ENCODE results near the gene DNAJC10. TPM values are rescaled to one million over a fixed set of nuclear protein-coding genes. Genes with fewer than 3 reads are reported as not detected.
"Not testable (repeated sequence)": the region's sequence is repeated elsewhere in the genome, so short reads cannot be mapped to it uniquely, and the experiment has no call there.

Gene DNAJC10
- total and polyA plus RNA-seq, 4 experiments from 2014 or later = 52.2 to 62.4 (median 56.9) TPM

GRCh38 chr2:182761903-182762302 is 45.8 kb downstream of the DNAJC10 start:
- intact Hi-C loops (cut with micrococcal nuclease) = loop anchor here (10.0 kb wide), 1 partner anchor 213 kb away; no protein-coding TSS in a partner anchor
- POLR2A ChIA-PET (ENCODE audit: partially characterized antibody) = no interaction called here
- H3K4me1 ChIP-seq (ENCODE audit: insufficient read depth, low read length) = no peaks in the 10 kb centered on the region
- Mint-ChIP-seq H3K4me1 (peaks cover 0 to 4% (median 2%) of the 10 kb centered on the region in 4 donors), H3K27ac (peak overlapping the region in 3 of 7 donors; percentile 2 to 62 (median 54)), H3K27me3 (no peaks in the 10 kb centered on the region), H3K4me3 (no peak overlapping the region), H3K9me3 (no peaks in the 10 kb centered on the region), H3K36me3 (peaks cover 52 to 73% of the 10 kb centered on the region in 2 donors)
- peaks cover 49% of the 10 kb centered on the region for H3K36me3 ChIP-seq (ENCODE audit: insufficient read depth, low read length)
- CTCF ChIA-PET (ENCODE audit: partially characterized antibody) = no interaction called here
- no peaks in the 10 kb centered on the region for H3K9me3 ChIP-seq (ENCODE audit: control insufficient read depth in 1 of 2, low read length in 2 of 2)
- H3K27me3 ChIP-seq (ENCODE audit: insufficient read depth, low read length) = no peaks in the 10 kb centered on the region
- no peak overlapping the region for H3K4me3 ChIP-seq (ENCODE audit: low read length in 2 of 2)
- no peak overlapping the region for H3K27ac ChIP-seq (ENCODE audit: low read depth, low read length)
- no peak for DNase-seq

- POLR2A ChIA-PET (ENCODE audit: partially characterized antibody) = no interaction called here
- H3K4me1 ChIP-seq (ENCODE audit: insufficient read depth, low read length) = no peaks in the 10 kb centered on the region
- no peak overlapping the region for H3K4me3 Mint-ChIP-seq
- H3K27me3 ChIP-seq (ENCODE audit: insufficient read depth, low read length) = no peaks in the 10 kb centered on the region
- H3K27me3 Mint-ChIP-seq = no peaks in the 10 kb centered on the region
- no peaks in the 10 kb centered on the region for H3K9me3 ChIP-seq (ENCODE audit: control insufficient read depth in 1 of 2, low read length in 2 of 2)
- peaks cover 58 to 77% of the 10 kb centered on the region in 2 donors for H3K36me3 Mint-ChIP-seq
- no peak overlapping the region for H3K27ac Mint-ChIP-seq
- H3K4me1 Mint-ChIP-seq = peaks cover 0 to 4% (median 2%) of the 10 kb centered on the region in 4 donors
- no peak overlapping the region for H3K4me3 ChIP-seq (ENCODE audit: low read length in 2 of 2)
- peaks cover 40% of the 10 kb centered on the region for H3K36me3 ChIP-seq (ENCODE audit: insufficient read depth, low read length)
- no peak for DNase-seq
- no peak overlapping the region for H3K27ac ChIP-seq (ENCODE audit: low read depth, low read length)
- CTCF ChIA-PET (ENCODE audit: partially characterized antibody) = interaction anchor here (0.8 kb wide), 2 partner anchors 217 to 221 kb away, joined by 3 to 4 read pairs; no protein-coding TSS in a partner anchor
- H3K9me3 Mint-ChIP-seq = peaks cover 0 to 8% (median 3%) of the 10 kb centered on the region in 8 donors
- intact Hi-C loops (cut with micrococcal nuclease) = loop anchor here (10.0 kb wide), 1 partner anchor 211 kb away; no protein-coding TSS in a partner anchor
These were observed 47.4 kb downstream of the DNAJC10 start for GRCh38 chr2:182763311-182763912.

- Histone ChIP-seq H3K9me3 (ENCODE audit: control insufficient read depth in 1 of 2, low read length in 2 of 2) (no peaks in the 10 kb centered on the region), H3K36me3 (ENCODE audit: insufficient read depth, low read length) (peaks cover 17% of the 10 kb centered on the region), H3K4me1 (ENCODE audit: insufficient read depth, low read length) (no peaks in the 10 kb centered on the region), H3K27me3 (ENCODE audit: insufficient read depth, low read length) (no peaks in the 10 kb centered on the region), H3K27ac (ENCODE audit: low read depth, low read length) (no peak overlapping the region), H3K4me3 (ENCODE audit: low read length in 2 of 2) (no peak overlapping the region)
- peaks cover 0 to 3% (median under 1%) of the 10 kb centered on the region in 4 donors for H3K4me1 Mint-ChIP-seq
- H3K9me3 Mint-ChIP-seq = peaks cover 4 to 37% (median 21%) of the 10 kb centered on the region in 8 donors
- no peaks in the 10 kb centered on the region for H3K27me3 Mint-ChIP-seq
- CTCF ChIA-PET (ENCODE audit: partially characterized antibody) = no interaction called here
- H3K27ac Mint-ChIP-seq = no peak overlapping the region
- H3K4me3 Mint-ChIP-seq = no peak overlapping the region
- H3K36me3 Mint-ChIP-seq = peaks cover 74 to 87% of the 10 kb centered on the region in 2 donors
- POLR2A ChIA-PET (ENCODE audit: partially characterized antibody) = no interaction called here
- intact Hi-C loops (cut with micrococcal nuclease) = loop anchor here (10.0 kb wide), 1 partner anchor 208 kb away; no protein-coding TSS in a partner anchor
- DNase-seq = no peak
These were observed 50.6 kb downstream of the DNAJC10 start for GRCh38 chr2:182766626-182767025.

- Histone ChIP-seq H3K4me3 (ENCODE audit: low read length in 2 of 2) (no peak overlapping the region), H3K27ac (ENCODE audit: low read depth, low read length) (no peak overlapping the region), H3K27me3 (ENCODE audit: insufficient read depth, low read length) (no peaks in the 10 kb centered on the region), H3K36me3 (ENCODE audit: insufficient read depth, low read length) (peaks cover 11% of the 10 kb centered on the region), H3K4me1 (ENCODE audit: insufficient read depth, low read length) (no peaks in the 10 kb centered on the region), H3K9me3 (ENCODE audit: control insufficient read depth in 1 of 2, low read length in 2 of 2) (no peaks in the 10 kb centered on the region)
- Mint-ChIP-seq H3K4me3 (no peak overlapping the region), H3K4me1 (peaks cover 0 to 9% (median 5%) of the 10 kb centered on the region in 4 donors), H3K27ac (no peak overlapping the region), H3K36me3 (peaks cover 77 to 89% of the 10 kb centered on the region in 2 donors), H3K27me3 (no peaks in the 10 kb centered on the region), H3K9me3 (peaks cover 6 to 46% (median 29%) of the 10 kb centered on the region in 8 donors)
- intact Hi-C loops (cut with micrococcal nuclease) = loop anchor here (10.0 kb wide), 1 partner anchor 207 kb away; no protein-coding TSS in a partner anchor
- ChIA-PET CTCF (ENCODE audit: partially characterized antibody) (interaction anchor here (0.8 to 1.0 kb wide), 2 partner anchors 26 to 212 kb away, joined by 4 to 7 read pairs; no protein-coding TSS in a partner anchor), POLR2A (ENCODE audit: partially characterized antibody) (no interaction called here)
- DNase-seq = no peak
These were observed 51.5 kb downstream of the DNAJC10 start for GRCh38 chr2:182767578-182767977.

- H3K27me3 ChIP-seq (ENCODE audit: insufficient read depth, low read length); H3K4me3 ChIP-seq (ENCODE audit: low read length in 2 of 2); H3K9me3 ChIP-seq (ENCODE audit: control insufficient read depth in 1 of 2, low read length in 2 of 2); CTCF ChIA-PET (ENCODE audit: partially characterized antibody); POLR2A ChIA-PET (ENCODE audit: partially characterized antibody); H3K4me3 Mint-ChIP-seq; H3K27ac Mint-ChIP-seq; H3K36me3 ChIP-seq (ENCODE audit: insufficient read depth, low read length); H3K27ac ChIP-seq (ENCODE audit: low read depth, low read length); DNase-seq; H3K27me3 Mint-ChIP-seq; H3K4me1 ChIP-seq (ENCODE audit: insufficient read depth, low read length): not testable (repeated sequence)
- Mint-ChIP-seq H3K9me3 (peaks cover 6 to 46% (median 29%) of the 10 kb centered on the region in 8 donors), H3K36me3 (peaks cover 82 to 93% of the 10 kb centered on the region in 2 donors), H3K4me1 (peaks cover 2 to 11% (median 5%) of the 10 kb centered on the region in 4 donors)
- intact Hi-C loops (cut with micrococcal nuclease) = loop anchor here (10.0 kb wide), 1 partner anchor 206 kb away; no protein-coding TSS in a partner anchor
These were observed 52.9 kb downstream of the DNAJC10 start for GRCh38 chr2:182768950-182769349.

GRCh38 chr2:182779323-182779722 is 63.3 kb downstream of the DNAJC10 start:
- no peaks in the 10 kb centered on the region for H3K4me1 Mint-ChIP-seq
- H3K36me3 Mint-ChIP-seq = peaks cover 47 to 49% of the 10 kb centered on the region in 2 donors
- no peaks in the 10 kb centered on the region for H3K9me3 ChIP-seq (ENCODE audit: control insufficient read depth in 1 of 2, low read length in 2 of 2)
- no peaks in the 10 kb centered on the region for H3K27me3 Mint-ChIP-seq
- no peak overlapping the region for H3K4me3 ChIP-seq (ENCODE audit: low read length in 2 of 2)
- peaks cover 0 to 3% (median 0%) of the 10 kb centered on the region in 8 donors for H3K9me3 Mint-ChIP-seq
- no peak for DNase-seq
- H3K4me3 Mint-ChIP-seq = no peak overlapping the region
- H3K36me3 ChIP-seq (ENCODE audit: insufficient read depth, low read length) = peaks cover 10% of the 10 kb centered on the region
- H3K4me1 ChIP-seq (ENCODE audit: insufficient read depth, low read length) = no peaks in the 10 kb centered on the region
- POLR2A ChIA-PET (ENCODE audit: partially characterized antibody) = no interaction called here
- intact Hi-C loops (cut with micrococcal nuclease) = no loop called here
- H3K27ac Mint-ChIP-seq = no peak overlapping the region
- no peaks in the 10 kb centered on the region for H3K27me3 ChIP-seq (ENCODE audit: insufficient read depth, low read length)
- no peak overlapping the region for H3K27ac ChIP-seq (ENCODE audit: low read depth, low read length)
- CTCF ChIA-PET (ENCODE audit: partially characterized antibody) = no interaction called here

GRCh38 chr2:182781099-182781498 is 65.0 kb downstream of the DNAJC10 start:
- H3K9me3 ChIP-seq (ENCODE audit: control insufficient read depth in 1 of 2, low read length in 2 of 2); H3K27ac ChIP-seq (ENCODE audit: low read depth, low read length); DNase-seq; CTCF ChIA-PET (ENCODE audit: partially characterized antibody); H3K4me1 ChIP-seq (ENCODE audit: insufficient read depth, low read length); H3K4me3 ChIP-seq (ENCODE audit: low read length in 2 of 2); H3K27ac Mint-ChIP-seq; H3K4me3 Mint-ChIP-seq; H3K27me3 Mint-ChIP-seq; POLR2A ChIA-PET (ENCODE audit: partially characterized antibody); intact Hi-C loops (cut with micrococcal nuclease); H3K9me3 Mint-ChIP-seq; H3K27me3 ChIP-seq (ENCODE audit: insufficient read depth, low read length); H3K4me1 Mint-ChIP-seq: not testable (repeated sequence)
- peaks cover 10% of the 10 kb centered on the region for H3K36me3 ChIP-seq (ENCODE audit: insufficient read depth, low read length)
- H3K36me3 Mint-ChIP-seq = peaks cover 37 to 40% of the 10 kb centered on the region in 2 donors

Data from CD4-positive, alpha-beta memory T cell (primary cell).